GM23248 (cell line): ENCODE data around the gene ARID3B.

Experiments
- EZH2 ChIP-seq: fragments of 200-600 bp; sonication (generic); IDR thresholded peaks from 2 replicates; pipeline ENCODE4 v1.6.1; 2018; ENCODE audit warnings: antibody characterized with exemption, mild to moderate bottlenecking; ENCODE audit not compliant: insufficient read depth, poor library complexity, severe bottlenecking
- EZH2phosphoT487 ChIP-seq: fragments of 200-600 bp; sonication (generic); IDR thresholded peaks from 2 replicates; pipeline ENCODE4 v1.6.1; 2018; ENCODE audit warnings: antibody characterized with exemption, moderate library complexity, mild to moderate bottlenecking, low read depth; ENCODE audit not compliant: insufficient read depth

DNA sequence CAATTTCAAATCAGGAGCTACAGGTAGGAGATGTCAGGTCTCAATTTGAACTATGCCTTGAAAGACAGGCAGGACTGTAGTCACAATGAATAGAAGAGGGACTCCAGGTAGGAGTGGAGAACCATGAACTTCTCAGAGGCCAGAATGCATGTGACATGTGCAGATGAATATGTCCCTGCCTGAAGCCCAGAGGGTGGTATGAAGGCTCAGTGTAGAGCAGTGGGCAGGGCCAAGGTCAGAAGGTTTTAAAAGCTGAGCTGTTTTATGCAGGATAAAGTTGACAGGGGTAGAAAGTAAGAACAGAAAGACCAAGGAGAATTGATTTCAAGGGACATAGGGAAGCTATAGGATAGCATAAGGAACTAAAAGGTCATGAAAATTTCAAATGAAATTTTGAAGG lies 105.5 kb downstream of the ARID3B start:
- TF ChIP-seq EZH2phosphoT487 (no peak), EZH2 (no peak)
